K562 (cell line): ENCODE data around the gene PI4KA. TPM values are rescaled to one million over a fixed set of nuclear protein-coding genes. Genes with fewer than 3 reads are reported as not detected.

Experiments used
- JUN ChIP-seq, 2 experiments: sonication (generic) in 1 of 2; formaldehyde crosslinking in 1 of 2; IDR thresholded peaks; 2 replicates each; pipeline versions ENCODE4 v1.6.1 to v1.8.0; 2012 to 2022; ENCODE audit warnings: borderline replicate concordance in 2 of 2, mild to moderate bottlenecking in 2 of 2, improper control_type of control experiment in 1 of 2, low read depth in 1 of 2, low read length in 1 of 2, missing genetic modification reagents in 1 of 2
- MTF1 ChIP-seq: fragments of 250-450 bp; sonication (Bioruptor Pico); IDR thresholded peaks from 2 replicates; pipeline ENCODE4 v1.9.0; 2021; ENCODE audit warnings: moderate library complexity, mild to moderate bottlenecking, inconsistent platforms, borderline replicate concordance
- PHB2 ChIP-seq: fragments of 450-650 bp; IDR thresholded peaks from 2 replicates; pipeline ENCODE4 v1.6.1; 2017; ENCODE audit warnings: low read depth
- PHF20 ChIP-seq: fragments of 450-650 bp; IDR thresholded peaks from 2 replicates; pipeline ENCODE4 v1.6.1; 2018; ENCODE audit not compliant: partially characterized antibody
- SMARCC2 ChIP-seq: fragments of 450-650 bp; IDR thresholded peaks from 2 replicates; pipeline ENCODE4 v1.6.1; 2017; ENCODE audit warnings: antibody characterized with exemption, moderate library complexity, mild to moderate bottlenecking, low read depth
- STAT6 ChIP-seq: sonication (generic); formaldehyde crosslinking; IDR thresholded peaks from 2 replicates; pipeline ENCODE4 v1.8.1; 2023; ENCODE audit warnings: mild to moderate bottlenecking, missing genetic modification reagents
- SUPT5H ChIP-seq: fragments of 450-650 bp; IDR thresholded peaks from 2 replicates; pipeline ENCODE4 v1.6.1; 2016
- TAF7 ChIP-seq: fragments of 450-650 bp; IDR thresholded peaks from 2 replicates; pipeline ENCODE4 v1.6.1; 2016; ENCODE audit warnings: missing genetic modification characterization, missing compliant biosample characterization
- TCF7 ChIP-seq: sonication (generic); IDR thresholded peaks from 2 replicates; pipeline ENCODE4 v1.6.1; 2016; ENCODE audit warnings: antibody characterized with exemption, borderline replicate concordance
- THAP12 ChIP-seq: fragments of 250-450 bp; sonication (Bioruptor Pico); IDR thresholded peaks from 2 replicates; pipeline ENCODE4 v1.9.0; 2021; ENCODE audit warnings: mild to moderate bottlenecking, inconsistent platforms
- ZNF316 ChIP-seq: fragments of 450-650 bp; IDR thresholded peaks from 2 replicates; pipeline ENCODE4 v1.6.1; 2016
- ZNF668 ChIP-seq: fragments of 250-450 bp; sonication (Bioruptor Pico); IDR thresholded peaks from 2 replicates; pipeline ENCODE4 v1.8.0; 2022; ENCODE audit warnings: mild to moderate bottlenecking, inconsistent platforms
- ZNF696 ChIP-seq: fragments of 250-450 bp; sonication (Bioruptor Pico); conservative IDR thresholded peaks from 2 replicates; pipeline ENCODE4 v1.4.0; 2020; ENCODE audit warnings: mild to moderate bottlenecking, moderate library complexity
- ZNF707 ChIP-seq: fragments of 250-450 bp; sonication (Bioruptor Pico); conservative IDR thresholded peaks from 2 replicates; pipeline ENCODE4 v1.8.0; 2022; ENCODE audit warnings: inconsistent platforms, mild to moderate bottlenecking, moderate library complexity
- polyA plus RNA-seq, 8 experiments: library from polyadenylated mRNA; depleted of rRNA in 4 of 8; stranded (reverse) in 5 of 8; unstranded in 3 of 8; fragments of >200 nt; fragmentation: Nextera tagmentation in 2 of 8; fragmentation: Illumina TruSeq in 1 of 8; extraction: Ambion mirVana in 2 of 8; extraction: Trizol in 1 of 8; gene quantifications; 2 replicates each; pipeline versions ENCODE4 v1.2.1 to v1.2.3, GENCODE V29; 2011 to 2014; ENCODE audit warnings: inconsistent platforms in 1 of 8, missing spikeins in 1 of 8
- total RNA-seq, 7 experiments: library from RNA; depleted of rRNA in 6 of 7; stranded (reverse); fragments of >200 nt in 6 of 7; fragmentation: Illumina TruSeq in 2 of 7; extraction: Trizol in 2 of 7; gene quantifications; 2 replicates each; pipeline versions ENCODE4 v1.2.1 to v1.2.3, GENCODE V29; 2011 to 2021; ENCODE audit warnings: low replicate concordance in 1 of 7
- TF ChIP-seq, protein P1 (sequence below): fragments of 450-650 bp; IDR thresholded peaks from 2 replicates; pipeline ENCODE4 v1.7.0; 2016; ENCODE audit warnings: borderline replicate concordance
- TF ChIP-seq, protein P2 (sequence below): IDR thresholded peaks from 2 replicates; pipeline ENCODE4 v1.6.1; 2011; ENCODE audit warnings: borderline replicate concordance, low read depth, mild to moderate bottlenecking, moderate library complexity, low read length; ENCODE audit not compliant: insufficient read depth, poor library complexity, severe bottlenecking
- TF ChIP-seq, protein P3 (sequence below): fragments of 450-650 bp; formaldehyde crosslinking; IDR thresholded peaks from 2 replicates; pipeline ENCODE4 v1.4.0; 2022; ENCODE audit warnings: missing genetic modification characterization

The PI4KA gene
- total and polyA plus RNA-seq, 9 of the 15 experiments (the other 6 are each of a cell fraction or from before 2014, with no cell fraction given), result 7.3 to 187 (median 84.7) TPM

- TF ChIP-seq, protein P1, sequence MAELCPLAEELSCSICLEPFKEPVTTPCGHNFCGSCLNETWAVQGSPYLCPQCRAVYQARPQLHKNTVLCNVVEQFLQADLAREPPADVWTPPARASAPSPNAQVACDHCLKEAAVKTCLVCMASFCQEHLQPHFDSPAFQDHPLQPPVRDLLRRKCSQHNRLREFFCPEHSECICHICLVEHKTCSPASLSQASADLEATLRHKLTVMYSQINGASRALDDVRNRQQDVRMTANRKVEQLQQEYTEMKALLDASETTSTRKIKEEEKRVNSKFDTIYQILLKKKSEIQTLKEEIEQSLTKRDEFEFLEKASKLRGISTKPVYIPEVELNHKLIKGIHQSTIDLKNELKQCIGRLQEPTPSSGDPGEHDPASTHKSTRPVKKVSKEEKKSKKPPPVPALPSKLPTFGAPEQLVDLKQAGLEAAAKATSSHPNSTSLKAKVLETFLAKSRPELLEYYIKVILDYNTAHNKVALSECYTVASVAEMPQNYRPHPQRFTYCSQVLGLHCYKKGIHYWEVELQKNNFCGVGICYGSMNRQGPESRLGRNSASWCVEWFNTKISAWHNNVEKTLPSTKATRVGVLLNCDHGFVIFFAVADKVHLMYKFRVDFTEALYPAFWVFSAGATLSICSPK, result 0 out of 2 replicates have a peak, but pooled peaks have one; percentile 59
- TF ChIP-seq STAT6 (CRISPR knock-in tag) (0 out of 2 replicates have a peak, but pooled peaks have one; percentile 83), ZNF696 (no peak), MTF1 (CRISPR knock-in tag) (no peak), TAF7 (tag) (no peak), ZNF668 (no peak), THAP12 (CRISPR knock-in tag) (0 out of 2 replicates have a peak, but pooled peaks have one; percentile 24), ZNF316 (no peak), JUN (IDR thresholded peaks at IDR 0.05; ENCODE audit: borderline replicate concordance, low read depth, low read length) (no peak), JUN (CRISPR knock-in tag; IDR thresholded peaks at IDR 0.05; ENCODE audit: borderline replicate concordance) (no peak), ZNF707 (CRISPR knock-in tag) (no peak), TCF7 (no peak), SUPT5H (0 out of 2 replicates have a peak, but pooled peaks have one; percentile 26), SMARCC2 (no peak), PHF20 (no peak), PHB2 (peak; percentile 12; the same call in 1 of the 2 replicates)
- TF ChIP-seq, protein P2, sequence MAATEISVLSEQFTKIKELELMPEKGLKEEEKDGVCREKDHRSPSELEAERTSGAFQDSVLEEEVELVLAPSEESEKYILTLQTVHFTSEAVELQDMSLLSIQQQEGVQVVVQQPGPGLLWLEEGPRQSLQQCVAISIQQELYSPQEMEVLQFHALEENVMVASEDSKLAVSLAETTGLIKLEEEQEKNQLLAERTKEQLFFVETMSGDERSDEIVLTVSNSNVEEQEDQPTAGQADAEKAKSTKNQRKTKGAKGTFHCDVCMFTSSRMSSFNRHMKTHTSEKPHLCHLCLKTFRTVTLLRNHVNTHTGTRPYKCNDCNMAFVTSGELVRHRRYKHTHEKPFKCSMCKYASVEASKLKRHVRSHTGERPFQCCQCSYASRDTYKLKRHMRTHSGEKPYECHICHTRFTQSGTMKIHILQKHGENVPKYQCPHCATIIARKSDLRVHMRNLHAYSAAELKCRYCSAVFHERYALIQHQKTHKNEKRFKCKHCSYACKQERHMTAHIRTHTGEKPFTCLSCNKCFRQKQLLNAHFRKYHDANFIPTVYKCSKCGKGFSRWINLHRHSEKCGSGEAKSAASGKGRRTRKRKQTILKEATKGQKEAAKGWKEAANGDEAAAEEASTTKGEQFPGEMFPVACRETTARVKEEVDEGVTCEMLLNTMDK, result no peak
- TF ChIP-seq, protein P3, sequence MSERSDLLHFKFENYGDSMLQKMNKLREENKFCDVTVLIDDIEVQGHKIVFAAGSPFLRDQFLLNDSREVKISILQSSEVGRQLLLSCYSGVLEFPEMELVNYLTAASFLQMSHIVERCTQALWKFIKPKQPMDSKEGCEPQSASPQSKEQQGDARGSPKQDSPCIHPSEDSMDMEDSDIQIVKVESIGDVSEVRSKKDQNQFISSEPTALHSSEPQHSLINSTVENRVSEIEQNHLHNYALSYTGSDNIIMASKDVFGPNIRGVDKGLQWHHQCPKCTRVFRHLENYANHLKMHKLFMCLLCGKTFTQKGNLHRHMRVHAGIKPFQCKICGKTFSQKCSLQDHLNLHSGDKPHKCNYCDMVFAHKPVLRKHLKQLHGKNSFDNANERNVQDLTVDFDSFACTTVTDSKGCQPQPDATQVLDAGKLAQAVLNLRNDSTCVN, result no peak
Observed at GRCh38 chr22:20815477-20816050, 43.0 kb downstream of the PI4KA start (continued).
